Right cardiac atrium (tissue), 5 donors: ENCODE results near the gene PLXNA2. TPM values are rescaled to one million over a fixed set of nuclear protein-coding genes. Genes with fewer than 3 reads are reported as not detected.

ENCODE experiments used
- ATAC-seq, 2 donors: fragments of 200-7000 bp; cut with Tn5 transposase; one replicate each; pipeline versions ENCODE4 v1.8.0 to v1.9.1; 2020; ENCODE audit warnings: moderate library complexity in 2 of 2, mild to moderate bottlenecking in 1 of 2
- DNase-seq, 3 donors: peaks; one replicate each; pipeline ENCODE4 v3.0.0-alpha.2; 2020
- H3K27ac ChIP-seq: one replicate; pipeline ENCODE4 v1.5.1; 2013; ENCODE audit warnings: mild to moderate bottlenecking, low read length, control low read depth, moderate library complexity
- H3K27me3 ChIP-seq: one replicate; pipeline ENCODE4 v1.6.1; 2013; ENCODE audit not compliant: control insufficient read depth, insufficient read depth
- H3K4me1 ChIP-seq: one replicate; pipeline ENCODE4 v1.6.1; 2013; ENCODE audit warnings: low read length; ENCODE audit not compliant: control insufficient read depth, insufficient read depth
- H3K4me3 ChIP-seq: one replicate; pipeline ENCODE4 v1.5.1; 2013; ENCODE audit warnings: low read length, control low read depth
- H3K9me3 ChIP-seq: one replicate; pipeline ENCODE4 v1.6.1; 2013; ENCODE audit warnings: low read length; ENCODE audit not compliant: control insufficient read depth
- WGBS: extraction: QIAGEN DNeasy Blood & Tissue Kit; methylation state at CpG from one replicate; pipeline ENCODE4 v1.1.7; 2013; 5-methylcytosine and 5-hydroxymethylcytosine counted together
- intact Hi-C, 4 donors: fragments of 100-400 bp; cut with DNase I; formaldehyde crosslinking; loops; one replicate each; pipeline versions ENCODE4 v1.11.0 to v1.14.0; 2022 to 2023
- polyA plus RNA-seq: library from polyadenylated mRNA; stranded (reverse); fragments of 200-250 nt; gene quantifications from one replicate; pipeline ENCODE4 v1.2.3, GENCODE V29; 2013
- total RNA-seq, 4 donors: library from RNA; stranded (reverse); fragmentation: NEBNext Ultra II Directional; extraction: Animal tissue kit (Norgen Biotek cat#: 25700); gene quantifications; one replicate each; pipeline ENCODE4 v1.2.1, GENCODE V29; 2021
- donor health status: healthy with polysubstance abuse.
- donor health status: DM: no; HTN: yes; CAD: no.
- donor health status: DM: no; HTN: no; CAD: no.
- donor health status: DM: no; HTN: yes; CAD: no; lungs with severe emphysema.
- donor health status: DM: yes; HTN: yes; CAD: no.

Gene PLXNA2
- total and polyA plus RNA-seq, 5 donors: 7.3 to 26.6 (median 16.4) TPM

- no peak for ATAC-seq
- Histone ChIP-seq H3K27ac (no peak overlapping the region), H3K4me1 (peaks cover 8% of the 10 kb centered on the region), H3K4me3 (no peak overlapping the region), H3K27me3 (no peaks in the 10 kb centered on the region), H3K9me3 (no peaks in the 10 kb centered on the region)
- intact Hi-C loops: no loop called here
- 90% methylated on average over 7 of the region's 7 CpGs for WGBS
- no peak for DNase-seq
Observed at GRCh38 chr1:208098773-208099172, 145.4 kb downstream of the PLXNA2 start.

GRCh38 chr1:208093754-208094719, 150.1 kb downstream of the PLXNA2 start:
- Histone ChIP-seq H3K27ac (no peak overlapping the region), H3K9me3 (no peaks in the 10 kb centered on the region), H3K4me1 (peaks cover 6% of the 10 kb centered on the region), H3K4me3 (no peak overlapping the region), H3K27me3 (no peaks in the 10 kb centered on the region)
- intact Hi-C loops: loop anchor here in 2 of 4 donors (5.0 kb wide), 1 partner anchor 72 kb away; no protein-coding TSS in a partner anchor
- WGBS: 63% methylated on average over 4 of the region's 4 CpGs
- DNase-seq (peak; percentile 67 to 92 (median 85)), ATAC-seq (peak; percentile 50 to 66)

- DNase-seq (no peak), ATAC-seq (no peak)
- intact Hi-C loops: loop anchor here in 2 of 4 donors (5.0 kb wide), 1 partner anchor 71 kb away; no protein-coding TSS in a partner anchor
- no peak overlapping the region for H3K4me3 ChIP-seq
- 91% methylated on average over 3 of the region's 3 CpGs for WGBS
- no peak overlapping the region for H3K27ac ChIP-seq
- peaks cover 6% of the 10 kb centered on the region for H3K4me1 ChIP-seq
- no peaks in the 10 kb centered on the region for H3K27me3 ChIP-seq
- H3K9me3 ChIP-seq: no peaks in the 10 kb centered on the region
Observed at GRCh38 chr1:208093046-208093445, 151.1 kb downstream of the PLXNA2 start.

GRCh38 chr1:208090388-208091301, 153.5 kb downstream of the PLXNA2 start:
- Histone ChIP-seq H3K4me1 (peaks cover 6% of the 10 kb centered on the region), H3K27ac (peak overlapping the region; percentile 6), H3K9me3 (no peaks in the 10 kb centered on the region), H3K27me3 (no peaks in the 10 kb centered on the region), H3K4me3 (no peak overlapping the region)
- WGBS: 58% methylated on average over 9 of the region's 9 CpGs
- peak in 2 of 3 donors; percentile 68 to 77 for DNase-seq
- ATAC-seq: peak; percentile 61 to 62
- intact Hi-C loops: loop anchor here in 2 of 4 donors (5.0 kb wide), 1 partner anchor 68 kb away; no protein-coding TSS in a partner anchor

GRCh38 chr1:208089761-208090370, 154.3 kb downstream of the PLXNA2 start:
- Histone ChIP-seq H3K9me3 (no peaks in the 10 kb centered on the region), H3K27ac (no peak overlapping the region), H3K4me1 (peaks cover 6% of the 10 kb centered on the region), H3K4me3 (no peak overlapping the region), H3K27me3 (no peaks in the 10 kb centered on the region)
- WGBS: 29% methylated on average over 6 of the region's 6 CpGs
- ATAC-seq: peak; percentile 32 to 51
- DNase-seq: peak; percentile 32 to 74 (median 72)
- intact Hi-C loops: loop anchor here in 3 of 4 donors (5.0 to 10.0 kb wide), 2 partner anchors 55 to 68 kb away; no protein-coding TSS in a partner anchor

GRCh38 chr1:208089149-208089548, 155.0 kb downstream of the PLXNA2 start:
- ATAC-seq: no peak
- no peaks in the 10 kb centered on the region for H3K27me3 ChIP-seq
- H3K4me1 ChIP-seq: peaks cover 6% of the 10 kb centered on the region
- no peak for DNase-seq
- H3K4me3 ChIP-seq: no peak overlapping the region
- H3K9me3 ChIP-seq: no peaks in the 10 kb centered on the region
- intact Hi-C loops: loop anchor here in 1 of 4 donors (10.0 kb wide), 1 partner anchor 54 kb away; no protein-coding TSS in a partner anchor
- H3K27ac ChIP-seq: no peak overlapping the region
- WGBS: 64% methylated on average over 1 of the region's 1 CpG

- no peak for ATAC-seq
- Histone ChIP-seq H3K4me1 (peaks cover 6% of the 10 kb centered on the region), H3K27ac (no peak overlapping the region), H3K4me3 (no peak overlapping the region), H3K27me3 (no peaks in the 10 kb centered on the region), H3K9me3 (no peaks in the 10 kb centered on the region)
- intact Hi-C loops: loop anchor here in 1 of 4 donors (10.0 kb wide), 1 partner anchor 54 kb away; no protein-coding TSS in a partner anchor
- DNase-seq: no peak
- 88% methylated on average over 4 of the region's 4 CpGs for WGBS
Observed at GRCh38 chr1:208088319-208088718, 155.9 kb downstream of the PLXNA2 start.

- WGBS: 82% methylated on average over 6 of the region's 6 CpGs
- H3K27me3 ChIP-seq: no peaks in the 10 kb centered on the region
- intact Hi-C loops: loop anchor here in 1 of 4 donors (10.0 kb wide), 1 partner anchor 51 kb away; no protein-coding TSS in a partner anchor
- H3K4me3 ChIP-seq: peak overlapping the region; percentile 23
- ATAC-seq (no peak), DNase-seq (no peak)
- H3K4me1 ChIP-seq: peaks cover 6% of the 10 kb centered on the region
- H3K27ac ChIP-seq: peak overlapping the region; percentile 66
- no peaks in the 10 kb centered on the region for H3K9me3 ChIP-seq
Observed at GRCh38 chr1:208085655-208086515, 158.3 kb downstream of the PLXNA2 start.

- no peak for ATAC-seq
Observed at GRCh38 chr1:208084764-208085163, 159.4 kb downstream of the PLXNA2 start.

More at GRCh38 chr1:208084764-208085163, 159.4 kb downstream of the PLXNA2 start:
- intact Hi-C loops: loop anchor here in 1 of 4 donors (10.0 kb wide), 1 partner anchor 50 kb away; no protein-coding TSS in a partner anchor
- 87% methylated on average over 7 of the region's 7 CpGs for WGBS
- no peaks in the 10 kb centered on the region for H3K9me3 ChIP-seq
- H3K4me1 ChIP-seq: no peaks in the 10 kb centered on the region
- no peak overlapping the region for H3K4me3 ChIP-seq
- DNase-seq: no peak
- H3K27ac ChIP-seq: no peak overlapping the region
- no peaks in the 10 kb centered on the region for H3K27me3 ChIP-seq
